ENCODE data around the gene VASP. TPM values are rescaled to one million over a fixed set of nuclear protein-coding genes. Genes with fewer than 3 reads are reported as not detected.

VASP gene
- total and polyA plus RNA-seq, 2 experiments from 2014 or later, result 72.4 to 91.6 TPM

GRCh38 chr19:45528149-45528743 lies 21.0 kb downstream of the VASP start:
- H3K27me3 ChIP-seq, result peaks cover 5% of the 10 kb centered on the region
- H3K27ac ChIP-seq, result no peak overlapping the region
- H3K4me1 ChIP-seq (ENCODE audit: low read depth), result no peaks in the 10 kb centered on the region
- no peaks in the 10 kb centered on the region for H3K9me3 ChIP-seq (ENCODE audit: low read depth)
- peak overlapping the region; percentile 26 for H3K4me3 ChIP-seq
- peaks cover 7% of the 10 kb centered on the region for H3K36me3 ChIP-seq
- no peak for TF ChIP-seq CTCF (IDR thresholded peaks at IDR 0.05; ENCODE audit: low read depth, low read length)
- DNase-seq (ENCODE audit: low read depth in 1 of 2, low spot score in 1 of 2), result peak in 1 of 2 donors; percentile 21

GRCh38 chr19:45528744-45529419 lies 21.6 kb downstream of the VASP start:
- TF ChIP-seq CTCF (IDR thresholded peaks at IDR 0.05; ENCODE audit: low read depth, low read length), result no peak
- Histone ChIP-seq H3K27ac (no peak overlapping the region), H3K9me3 (ENCODE audit: low read depth) (no peaks in the 10 kb centered on the region), H3K4me1 (ENCODE audit: low read depth) (no peaks in the 10 kb centered on the region), H3K36me3 (peaks cover 7% of the 10 kb centered on the region), H3K4me3 (peak overlapping the region; percentile 26), H3K27me3 (peaks cover 5% of the 10 kb centered on the region)
- peak; percentile 43 to 60 for DNase-seq (ENCODE audit: low read depth in 1 of 2, low spot score in 1 of 2)

- no peaks in the 10 kb centered on the region for H3K9me3 ChIP-seq (ENCODE audit: low read depth)
- peaks cover 5% of the 10 kb centered on the region for H3K27me3 ChIP-seq
- no peak for DNase-seq (ENCODE audit: low read depth in 1 of 2, low spot score in 1 of 2)
- peak overlapping the region; percentile 26 for H3K4me3 ChIP-seq
- no peak for TF ChIP-seq CTCF (IDR thresholded peaks at IDR 0.05; ENCODE audit: low read depth, low read length)
- H3K4me1 ChIP-seq (ENCODE audit: low read depth), result no peaks in the 10 kb centered on the region
- H3K27ac ChIP-seq, result no peak overlapping the region
- peaks cover 6% of the 10 kb centered on the region for H3K36me3 ChIP-seq
Observed at GRCh38 chr19:45529420-45529785, 22.1 kb downstream of the VASP start.

GRCh38 chr19:45531349-45531748 lies 24.1 kb downstream of the VASP start:
- no peaks in the 10 kb centered on the region for H3K4me1 ChIP-seq (ENCODE audit: low read depth)
- H3K4me3 ChIP-seq, result no peak overlapping the region
- DNase-seq (ENCODE audit: low read depth in 1 of 2, low spot score in 1 of 2), result no peak
- peaks cover 5% of the 10 kb centered on the region for H3K27me3 ChIP-seq
- no peak overlapping the region for H3K27ac ChIP-seq
- H3K9me3 ChIP-seq (ENCODE audit: low read depth), result no peaks in the 10 kb centered on the region
- no peaks in the 10 kb centered on the region for H3K36me3 ChIP-seq
- no peak for TF ChIP-seq CTCF (IDR thresholded peaks at IDR 0.05; ENCODE audit: low read depth, low read length)

- Histone ChIP-seq H3K9me3 (ENCODE audit: low read depth) (no peaks in the 10 kb centered on the region), H3K27me3 (no peaks in the 10 kb centered on the region), H3K27ac (no peak overlapping the region), H3K4me1 (ENCODE audit: low read depth) (no peaks in the 10 kb centered on the region), H3K36me3 (no peaks in the 10 kb centered on the region), H3K4me3 (no peak overlapping the region)
- no peak for TF ChIP-seq CTCF (IDR thresholded peaks at IDR 0.05; ENCODE audit: low read depth, low read length)
- DNase-seq (ENCODE audit: low read depth in 1 of 2, low spot score in 1 of 2), result no peak
Observed at GRCh38 chr19:45539459-45539858, 32.2 kb downstream of the VASP start.
